RWPE2 (cell line): Measurements from ENCODE around the gene RDH5.
"Not testable (repeated sequence)": the region's sequence is repeated elsewhere in the genome, so short reads cannot be mapped to it uniquely, and the experiment has no call there.

Source experiments
- ATAC-seq: fragments of 200-7000 bp; cut with Tn5 transposase; 3 replicates; pipeline ENCODE4 v1.9.1; 2021; ENCODE audit warnings: low read depth
- DNase-seq: peaks from one replicate; pipeline ENCODE4 v3.0.0-alpha.2; 2020; ENCODE audit warnings: low spot score
- H3K27ac ChIP-seq: fragments of 450-650 bp; 2 replicates; pipeline ENCODE4 v1.5.1; 2017; ENCODE audit warnings: mild to moderate bottlenecking; ENCODE audit not compliant: poor library complexity, severe bottlenecking
- H3K27me3 ChIP-seq: fragments of 250-450 bp; sonication (Bioruptor Pico); 2 replicates; pipeline ENCODE4 v1.5.1; 2021; ENCODE audit warnings: mild to moderate bottlenecking, moderate library complexity; ENCODE audit not compliant: insufficient read depth, poor library complexity, severe bottlenecking
- H3K36me3 ChIP-seq: fragments of 250-450 bp; sonication (Bioruptor Pico); 2 replicates; pipeline ENCODE4 v1.5.1; 2020; ENCODE audit warnings: low read depth, mild to moderate bottlenecking, moderate library complexity
- H3K4me1 ChIP-seq: fragments of 250-450 bp; sonication (Bioruptor Pico); 2 replicates; pipeline ENCODE4 v1.5.1; 2021; ENCODE audit warnings: mild to moderate bottlenecking, moderate library complexity; ENCODE audit not compliant: insufficient read depth, poor library complexity, severe bottlenecking
- H3K4me3 ChIP-seq: fragments of 250-450 bp; sonication (Bioruptor Pico); 2 replicates; pipeline ENCODE4 v1.5.1; 2021; ENCODE audit warnings: mild to moderate bottlenecking, moderate library complexity; ENCODE audit not compliant: severe bottlenecking
- H3K9me3 ChIP-seq: fragments of 250-450 bp; sonication (Bioruptor Pico); 2 replicates; pipeline ENCODE4 v1.5.1; 2021; ENCODE audit warnings: mild to moderate bottlenecking, moderate library complexity; ENCODE audit not compliant: severe bottlenecking
- CTCF ChIP-seq: fragments of 450-650 bp; IDR thresholded peaks from one replicate; pipeline ENCODE4 v1.5.1; 2017; ENCODE audit warnings: mild to moderate bottlenecking, moderate library complexity; ENCODE audit not compliant: poor library complexity, severe bottlenecking

Gene RDH5

DNA sequence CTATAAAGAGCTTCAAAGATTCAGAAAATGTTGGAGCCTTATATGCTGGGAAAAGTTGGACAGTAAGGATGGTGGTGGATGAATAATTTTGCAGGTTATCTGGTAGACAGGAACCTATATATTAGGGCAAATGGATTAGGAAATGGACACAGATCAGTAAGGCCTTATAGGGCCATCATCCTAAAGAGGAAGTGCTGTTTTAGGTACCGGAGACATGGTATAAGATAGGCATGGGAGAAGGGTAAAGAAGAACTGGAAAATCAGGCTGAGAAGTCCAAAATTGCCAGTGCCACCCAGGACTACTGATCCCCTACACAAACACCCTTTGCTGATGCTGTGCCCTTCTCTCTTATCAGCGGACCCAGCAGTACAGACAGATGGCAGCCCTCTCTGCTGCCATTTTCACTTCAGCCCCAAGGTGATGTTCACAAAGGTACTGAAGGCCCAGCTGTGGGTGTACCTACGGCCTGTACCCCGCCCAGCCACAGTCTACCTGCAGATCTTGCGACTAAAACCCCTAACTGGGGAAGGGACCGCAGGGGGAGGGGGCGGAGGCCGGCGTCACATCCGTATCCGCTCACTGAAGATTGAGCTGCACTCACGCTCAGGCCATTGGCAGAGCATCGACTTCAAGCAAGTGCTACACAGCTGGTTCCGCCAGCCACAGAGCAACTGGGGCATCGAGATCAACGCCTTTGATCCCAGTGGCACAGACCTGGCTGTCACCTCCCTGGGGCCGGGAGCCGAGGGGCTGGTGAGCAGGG, 28.2 kb downstream of the RDH5 start:
- H3K27me3 ChIP-seq, result no peaks in the 10 kb centered on the region
- DNase-seq, result no peak
- peaks cover 30% of the 10 kb centered on the region for H3K36me3 ChIP-seq
- ATAC-seq, result no peak
- H3K4me1 ChIP-seq, result no peaks in the 10 kb centered on the region
- H3K9me3 ChIP-seq, result no peaks in the 10 kb centered on the region
- H3K4me3 ChIP-seq, result no peak overlapping the region
- H3K27ac ChIP-seq, result no peak overlapping the region
- TF ChIP-seq CTCF, result no peak

GRCh38 chr12:55755246-55755645, 35.1 kb downstream of the RDH5 start:
- ATAC-seq, result no peak
- H3K36me3 ChIP-seq, result peaks cover 91% of the 10 kb centered on the region

DNA sequence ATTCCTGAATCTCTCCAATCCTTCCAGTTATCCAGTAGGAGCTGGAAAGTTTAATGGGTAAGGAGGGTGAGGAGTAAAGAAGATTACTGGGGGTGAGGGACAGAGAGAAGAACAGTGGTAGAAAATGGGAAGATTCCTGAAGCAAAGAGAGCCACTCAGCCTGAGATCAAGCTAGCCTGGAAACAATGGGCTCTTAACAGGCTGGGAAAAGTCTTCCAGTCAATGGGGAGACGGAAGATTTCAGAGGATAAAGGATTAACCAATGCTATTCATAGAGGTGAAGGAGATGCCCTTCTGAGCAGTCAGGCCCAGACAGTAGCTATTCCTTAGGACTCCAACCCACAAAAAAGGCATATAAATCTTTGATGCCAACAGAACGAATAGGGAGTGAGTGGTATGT, 37.5 kb downstream of the RDH5 start:
- Histone ChIP-seq H3K27me3 (no peaks in the 10 kb centered on the region), H3K4me1 (no peaks in the 10 kb centered on the region), H3K27ac (no peak overlapping the region), H3K9me3 (no peaks in the 10 kb centered on the region), H3K36me3 (peaks cover 88% of the 10 kb centered on the region), H3K4me3 (no peak overlapping the region)
- ATAC-seq (no peak), DNase-seq (no peak)
- no peak for TF ChIP-seq CTCF

More at GRCh38 chr12:55755246-55755645, 35.1 kb downstream of the RDH5 start:
- Histone ChIP-seq H3K4me3 (no peak overlapping the region), H3K27me3 (no peaks in the 10 kb centered on the region), H3K4me1 (no peaks in the 10 kb centered on the region), H3K27ac (no peak overlapping the region), H3K9me3 (no peaks in the 10 kb centered on the region)
- no peak for DNase-seq
- TF ChIP-seq CTCF, result no peak

GRCh38 chr12:55758575-55758974, 38.4 kb downstream of the RDH5 start:
- not testable (repeated sequence) for H3K4me3 ChIP-seq, DNase-seq, H3K9me3 ChIP-seq, H3K27me3 ChIP-seq, ATAC-seq, H3K4me1 ChIP-seq, H3K27ac ChIP-seq
- H3K36me3 ChIP-seq, result peaks cover 87% of the 10 kb centered on the region

DNA sequence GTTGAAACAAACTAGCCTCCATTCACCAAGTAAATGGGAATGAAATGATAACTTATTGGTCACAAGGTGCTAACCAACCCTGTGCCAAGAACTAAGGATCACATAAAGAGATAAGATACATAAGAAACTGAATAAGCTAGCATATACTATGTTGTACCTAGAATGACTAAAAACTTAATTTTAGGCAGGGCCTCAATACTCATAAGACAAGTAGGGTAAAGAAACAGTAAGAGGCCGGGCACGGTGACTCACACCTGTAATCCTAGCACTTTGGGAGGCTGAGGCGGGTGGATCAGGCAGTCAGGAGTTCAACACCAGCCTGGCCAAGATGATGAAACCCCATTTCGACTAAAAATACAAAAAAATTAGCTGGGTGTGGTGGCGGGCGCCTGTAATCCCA, 40.5 kb downstream of the RDH5 start:
- Histone ChIP-seq H3K36me3 (peaks cover 80% of the 10 kb centered on the region), H3K27ac (no peak overlapping the region), H3K27me3 (no peaks in the 10 kb centered on the region), H3K4me1 (no peaks in the 10 kb centered on the region), H3K9me3 (no peaks in the 10 kb centered on the region), H3K4me3 (no peak overlapping the region)
- ATAC-seq, result no peak
- no peak for DNase-seq
- no peak for TF ChIP-seq CTCF
